CD4-positive, CD25-positive, alpha-beta regulatory T cell (primary cell): ENCODE data around the gene SLC6A6. TPM values are rescaled to one million over a fixed set of nuclear protein-coding genes. Genes with fewer than 3 reads are reported as not detected.
A peak's percentile ranks its signal among the peaks of the same experiment; 100 is the strongest.

Experiments used
- ATAC-seq, 2 donors: fragments of 150-1000 bp; cut with Tn5 transposase; one replicate each; pipeline ENCODE4 v1.10.0; 2021; ENCODE audit warnings: low read depth in 2 of 2, moderate number of reproducible peaks in 2 of 2, moderate library complexity in 1 of 2
- DNase-seq, 3 donors: peaks; one replicate each; pipeline versions ENCODE4 v3.0.0 to v3.0.0-alpha.2; 2012 to 2022; ENCODE audit warnings: mixed read lengths in 1 of 3
- H3K27ac ChIP-seq: one replicate; pipeline ENCODE4 v1.7.0; 2013; ENCODE audit warnings: mild to moderate bottlenecking, low read length; ENCODE audit not compliant: insufficient read depth, poor library complexity, severe bottlenecking
- H3K27me3 ChIP-seq: one replicate; pipeline ENCODE4 v1.7.0; 2013; ENCODE audit warnings: low read length; ENCODE audit not compliant: control insufficient read depth, insufficient read depth
- H3K36me3 ChIP-seq: one replicate; pipeline ENCODE4 v1.7.0; 2013; ENCODE audit warnings: mild to moderate bottlenecking, low read length, moderate library complexity; ENCODE audit not compliant: control insufficient read depth, insufficient read depth
- H3K4me1 ChIP-seq: 2 replicates; pipeline ENCODE4 v1.7.0; 2013; ENCODE audit warnings: mild to moderate bottlenecking, low read length; ENCODE audit not compliant: insufficient read depth, control insufficient read depth, poor library complexity, severe bottlenecking
- H3K4me3 ChIP-seq: one replicate; pipeline ENCODE4 v1.7.0; 2013; ENCODE audit warnings: low read depth, mild to moderate bottlenecking, low read length, moderate library complexity
- H3K9me3 ChIP-seq, 2 experiments: 1 replicate in 1 of 2; 2 replicates in 1 of 2; pipeline ENCODE4 v1.7.0; 2013; ENCODE audit warnings: low read length in 2 of 2, mild to moderate bottlenecking in 1 of 2, moderate library complexity in 1 of 2; ENCODE audit not compliant: control insufficient read depth in 2 of 2
- H3K27ac Mint-ChIP-seq, 3 donors: one replicate each; pipeline ENCODE4 v1.8.0; 2020 to 2022; ENCODE audit warnings: mild to moderate bottlenecking in 3 of 3, mixed read lengths in 3 of 3, moderate library complexity in 2 of 3
- H3K27me3 Mint-ChIP-seq: one replicate; pipeline ENCODE4 v1.8.0; 2022; ENCODE audit warnings: mild to moderate bottlenecking, mixed read lengths
- H3K36me3 Mint-ChIP-seq: one replicate; pipeline ENCODE4 v1.8.0; 2020; ENCODE audit warnings: mixed read lengths
- H3K4me1 Mint-ChIP-seq, 4 donors: one replicate each; pipeline ENCODE4 v1.8.0; 2020 to 2022; ENCODE audit warnings: mixed read lengths in 4 of 4, mild to moderate bottlenecking in 1 of 4
- H3K4me3 Mint-ChIP-seq, 4 donors: one replicate each; pipeline ENCODE4 v1.8.0; 2020 to 2022; ENCODE audit warnings: mild to moderate bottlenecking in 4 of 4, mixed read lengths in 4 of 4, moderate library complexity in 3 of 4
- H3K9me3 Mint-ChIP-seq, 7 donors: one replicate each; pipeline ENCODE4 v1.8.0; 2020 to 2022; ENCODE audit warnings: mixed read lengths in 7 of 7, mild to moderate bottlenecking in 3 of 7, moderate library complexity in 2 of 7
- polyA plus RNA-seq, 4 donors: library from polyadenylated mRNA; unstranded; fragments of 300-500 nt; fragmentation: Illumina TruSeq; gene quantifications; one replicate each; pipeline ENCODE4 v1.2.3, GENCODE V29; 2021
- total RNA-seq: library from RNA; stranded (reverse); gene quantifications from one replicate; pipeline ENCODE4 v1.2.3, GENCODE V29; 2022

Gene SLC6A6
- total and polyA plus RNA-seq, 5 donors from 2014 or later, result 6.9 to 73.3 (median 9.1) TPM

DNA sequence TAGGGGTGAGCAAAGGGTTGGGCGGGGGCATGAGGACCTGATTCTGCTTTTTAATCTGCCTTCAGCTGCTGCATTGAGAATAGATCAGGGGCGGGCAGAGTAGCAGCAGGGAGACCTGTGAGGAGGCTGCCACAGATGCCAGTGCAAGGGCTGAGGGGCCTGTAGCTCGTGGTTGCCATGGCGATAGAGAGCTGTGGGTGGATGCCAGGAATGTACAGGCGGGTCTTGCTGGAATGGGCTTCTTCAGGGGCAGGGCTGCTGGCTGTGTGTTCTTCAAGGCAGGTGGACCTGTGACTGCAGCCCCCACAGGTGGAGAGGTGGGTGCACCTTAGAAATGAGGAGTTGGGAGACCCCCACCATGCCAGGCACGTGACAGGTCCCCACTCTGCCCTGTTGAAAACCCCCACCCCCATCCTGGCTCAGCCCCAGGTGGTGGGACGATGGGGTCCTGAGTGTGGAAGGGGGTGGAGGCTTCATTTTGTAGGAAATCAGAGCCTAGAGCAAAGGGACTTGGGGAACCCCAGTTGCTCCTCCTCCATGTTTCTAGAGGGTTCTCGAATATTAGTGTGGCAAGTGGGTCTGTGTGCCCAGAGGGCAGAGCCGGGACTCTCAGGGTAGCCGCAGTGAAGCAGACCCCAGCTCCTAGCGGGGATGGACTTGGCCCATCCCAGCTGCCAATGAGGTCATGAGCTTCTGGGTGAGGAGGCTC is 38.3 kb downstream of the SLC6A6 start:
- peaks cover 0 to 36% (median 23%) of the 10 kb centered on the region in 4 donors for H3K4me1 Mint-ChIP-seq

DNA sequence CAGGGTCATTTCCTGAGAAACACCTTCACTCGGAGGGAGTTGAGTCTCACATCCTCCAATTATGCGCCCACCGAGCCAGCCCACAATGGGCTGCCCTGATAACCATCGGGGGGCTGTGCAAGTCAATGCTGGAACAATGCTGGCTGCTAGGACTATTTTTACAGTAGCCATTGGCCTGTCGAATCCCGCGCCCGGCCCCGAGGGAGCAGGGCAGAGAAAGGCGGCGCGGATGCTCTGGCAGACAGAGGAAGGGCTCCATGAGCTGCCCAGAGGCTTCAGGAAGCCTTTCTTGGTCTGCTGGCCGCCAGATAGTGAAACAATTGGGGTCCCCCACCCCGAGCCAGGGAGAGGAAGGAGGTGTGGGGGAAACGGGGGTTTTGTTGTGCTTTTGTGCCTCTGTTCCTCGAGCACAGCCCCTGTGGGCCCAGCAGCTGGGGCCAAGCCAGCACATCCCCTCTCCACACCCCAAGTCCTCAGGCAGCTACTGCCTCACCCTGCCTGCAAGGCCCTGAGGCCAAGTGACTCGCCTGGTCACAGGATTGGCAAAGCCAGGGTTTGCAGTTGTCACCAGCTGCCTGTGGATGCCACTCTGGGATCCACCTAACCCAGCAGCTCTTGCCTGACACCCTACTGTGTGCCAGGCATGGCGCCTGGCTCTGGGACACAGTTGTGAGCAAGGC is 39.0 kb downstream of the SLC6A6 start:
- H3K9me3 Mint-ChIP-seq, result no peaks in the 10 kb centered on the region
- no peak for DNase-seq
- peak overlapping the region in 1 of 3 donors; percentile 59 for H3K27ac Mint-ChIP-seq
- peaks cover 28% of the 10 kb centered on the region for H3K36me3 ChIP-seq
- no peak overlapping the region for H3K4me3 Mint-ChIP-seq
- peaks cover 9% of the 10 kb centered on the region for H3K36me3 Mint-ChIP-seq
- no peak overlapping the region for H3K4me3 ChIP-seq
- H3K4me1 ChIP-seq, result peaks cover 23% of the 10 kb centered on the region
- no peaks in the 10 kb centered on the region for H3K9me3 ChIP-seq
- no peaks in the 10 kb centered on the region for H3K27me3 ChIP-seq
- no peak for ATAC-seq
- H3K27ac ChIP-seq, result no peak overlapping the region
- peaks cover 0 to 32% (median 22%) of the 10 kb centered on the region in 4 donors for H3K4me1 Mint-ChIP-seq
- H3K27me3 Mint-ChIP-seq, result no peaks in the 10 kb centered on the region

More for the DNA sequence above, 38.3 kb downstream of the SLC6A6 start:
- Mint-ChIP-seq H3K4me3 (no peak overlapping the region), H3K27ac (peak overlapping the region in 2 of 3 donors; percentile 68 to 80), H3K27me3 (no peaks in the 10 kb centered on the region), H3K36me3 (peaks cover 3% of the 10 kb centered on the region), H3K9me3 (no peaks in the 10 kb centered on the region)
- Histone ChIP-seq H3K27me3 (no peaks in the 10 kb centered on the region), H3K27ac (no peak overlapping the region), H3K9me3 (no peaks in the 10 kb centered on the region), H3K36me3 (peaks cover 21% of the 10 kb centered on the region), H3K4me1 (peaks cover 27% of the 10 kb centered on the region), H3K4me3 (no peak overlapping the region)
- ATAC-seq (no peak), DNase-seq (no peak)

DNA sequence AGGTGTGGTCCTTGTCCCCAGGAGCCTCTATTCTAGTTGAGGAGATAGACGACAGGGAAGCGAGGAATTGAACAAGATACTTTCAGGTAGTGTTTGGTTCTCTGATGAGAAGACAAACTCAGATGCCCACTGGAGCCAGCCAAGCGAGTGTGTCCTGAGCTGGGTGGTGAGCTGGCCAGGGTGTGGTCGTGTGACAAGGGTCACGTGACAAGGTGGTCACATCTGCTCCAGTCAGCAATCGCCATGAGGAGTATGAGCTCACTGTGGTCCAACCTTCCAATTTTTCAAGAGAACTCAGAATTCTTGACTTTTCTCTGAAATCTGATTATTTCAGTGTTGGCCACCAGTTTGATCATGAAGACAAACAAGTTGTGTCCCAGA is 39.5 kb downstream of the SLC6A6 start:
- no peak for ATAC-seq
- no peak overlapping the region for H3K4me3 Mint-ChIP-seq
- peak overlapping the region in 1 of 3 donors; percentile 59 for H3K27ac Mint-ChIP-seq

DNA sequence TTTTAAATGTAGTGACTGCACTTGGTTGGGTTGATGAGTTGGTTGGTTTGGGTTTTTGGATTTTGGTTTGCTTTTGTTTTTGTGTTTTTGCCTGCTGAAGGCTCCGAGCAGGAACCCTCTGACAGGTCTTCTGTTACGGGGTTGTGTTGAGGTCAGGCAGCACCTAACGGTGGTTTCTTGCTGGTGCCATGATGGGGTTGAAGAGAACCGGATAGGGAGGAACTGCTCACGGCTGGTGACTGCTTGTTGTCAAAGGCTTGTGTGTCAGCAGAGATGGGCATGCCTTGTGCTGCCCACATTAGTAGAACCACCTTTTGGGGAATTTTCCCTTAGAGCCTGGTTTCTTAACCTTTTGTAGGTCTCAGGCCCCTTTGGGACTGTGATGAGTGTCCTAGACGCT is 42.0 kb downstream of the SLC6A6 start:
- Histone ChIP-seq H3K27me3 (no peaks in the 10 kb centered on the region), H3K36me3 (peaks cover 58% of the 10 kb centered on the region), H3K9me3 (no peaks in the 10 kb centered on the region), H3K27ac (no peak overlapping the region), H3K4me3 (no peak overlapping the region), H3K4me1 (peaks cover 18% of the 10 kb centered on the region)
- Mint-ChIP-seq H3K4me1 (peaks cover 6 to 17% (median 10%) of the 10 kb centered on the region in 4 donors), H3K36me3 (peaks cover 34% of the 10 kb centered on the region), H3K27me3 (no peaks in the 10 kb centered on the region), H3K9me3 (peaks cover 0 to 2% (median 0%) of the 10 kb centered on the region in 7 donors), H3K4me3 (no peak overlapping the region), H3K27ac (peak overlapping the region in 2 of 3 donors; percentile 47 to 69)
- ATAC-seq (no peak), DNase-seq (no peak)

More for the DNA sequence above, 39.5 kb downstream of the SLC6A6 start:
- Mint-ChIP-seq H3K4me1 (peaks cover 3 to 27% (median 18%) of the 10 kb centered on the region in 4 donors), H3K36me3 (peaks cover 12% of the 10 kb centered on the region), H3K9me3 (peaks cover 0 to 2% (median 0%) of the 10 kb centered on the region in 7 donors), H3K27me3 (no peaks in the 10 kb centered on the region)
- H3K27ac ChIP-seq, result no peak overlapping the region
- no peaks in the 10 kb centered on the region for H3K27me3 ChIP-seq
- no peak overlapping the region for H3K4me3 ChIP-seq
- peaks cover 18% of the 10 kb centered on the region for H3K4me1 ChIP-seq
- no peak for DNase-seq
- H3K9me3 ChIP-seq, result no peaks in the 10 kb centered on the region
- peaks cover 33% of the 10 kb centered on the region for H3K36me3 ChIP-seq

DNA sequence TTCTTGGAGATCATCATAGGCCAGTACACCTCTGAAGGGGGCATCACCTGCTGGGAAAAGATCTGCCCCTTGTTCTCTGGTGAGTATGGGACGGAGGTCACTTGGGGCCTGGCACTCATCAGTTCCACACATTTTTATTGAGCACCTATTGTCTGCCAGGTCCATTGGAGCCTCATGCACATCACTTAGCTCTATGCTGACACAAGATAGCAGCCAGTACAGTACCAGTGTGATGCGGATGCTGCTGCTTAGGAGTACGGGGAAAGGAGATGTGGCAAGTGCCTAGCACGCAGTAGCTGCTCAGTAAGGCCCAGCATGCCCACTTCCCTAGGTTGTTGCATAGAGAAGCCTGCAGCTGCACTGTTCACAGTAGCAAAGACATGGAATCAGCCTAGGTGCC is 43.4 kb downstream of the SLC6A6 start:
- peaks cover 35% of the 10 kb centered on the region for H3K36me3 Mint-ChIP-seq
- peaks cover 0 to 6% (median 4%) of the 10 kb centered on the region in 4 donors for H3K4me1 Mint-ChIP-seq
- peaks cover 0 to 2% (median 0%) of the 10 kb centered on the region in 7 donors for H3K9me3 Mint-ChIP-seq
- Histone ChIP-seq H3K9me3 (no peaks in the 10 kb centered on the region), H3K4me1 (peaks cover 10% of the 10 kb centered on the region), H3K4me3 (no peak overlapping the region), H3K27me3 (no peaks in the 10 kb centered on the region), H3K27ac (no peak overlapping the region), H3K36me3 (peaks cover 71% of the 10 kb centered on the region)
- H3K4me3 Mint-ChIP-seq, result no peak overlapping the region
- H3K27ac Mint-ChIP-seq, result peak overlapping the region in 1 of 3 donors; percentile 34
- DNase-seq (no peak), ATAC-seq (no peak)
- H3K27me3 Mint-ChIP-seq, result no peaks in the 10 kb centered on the region

DNA sequence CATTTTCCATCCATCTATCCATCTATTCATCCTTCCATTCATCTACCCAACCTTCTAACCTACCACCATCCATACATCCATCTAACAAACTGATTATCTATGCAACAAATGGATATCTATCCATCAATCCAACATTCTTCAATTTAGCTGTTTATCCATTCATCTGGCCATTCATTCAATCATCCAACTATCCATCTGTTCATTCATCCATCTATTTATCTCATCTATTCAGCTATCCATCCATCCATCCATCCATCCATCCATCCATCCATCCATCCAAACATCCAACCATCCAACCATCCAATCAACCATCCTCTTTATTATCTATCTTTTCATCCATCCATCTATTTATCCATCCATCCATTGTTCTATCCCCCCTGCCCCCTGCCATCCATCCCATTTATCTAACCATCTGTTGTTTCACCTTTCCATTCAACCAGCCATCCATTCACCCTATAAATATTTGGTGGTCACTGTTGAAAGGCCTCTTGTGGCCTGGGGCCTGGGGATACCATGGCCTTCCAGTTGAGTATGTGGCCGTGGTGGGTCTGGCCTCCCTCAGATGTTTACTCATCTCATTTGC is 44.7 kb downstream of the SLC6A6 start:
- Histone ChIP-seq H3K9me3 (no peaks in the 10 kb centered on the region), H3K27ac (no peak overlapping the region), H3K4me3 (no peak overlapping the region), H3K36me3 (peaks cover 84% of the 10 kb centered on the region), H3K4me1 (no peaks in the 10 kb centered on the region), H3K27me3 (no peaks in the 10 kb centered on the region)
- Mint-ChIP-seq H3K27ac (peak overlapping the region in 1 of 3 donors; percentile 12), H3K9me3 (peaks cover 0 to 2% (median 0%) of the 10 kb centered on the region in 7 donors), H3K27me3 (no peaks in the 10 kb centered on the region), H3K4me1 (peaks cover 0 to 6% (median 4%) of the 10 kb centered on the region in 4 donors), H3K36me3 (peaks cover 44% of the 10 kb centered on the region), H3K4me3 (no peak overlapping the region)
- ATAC-seq, result no peak
- DNase-seq, result no peak

DNA sequence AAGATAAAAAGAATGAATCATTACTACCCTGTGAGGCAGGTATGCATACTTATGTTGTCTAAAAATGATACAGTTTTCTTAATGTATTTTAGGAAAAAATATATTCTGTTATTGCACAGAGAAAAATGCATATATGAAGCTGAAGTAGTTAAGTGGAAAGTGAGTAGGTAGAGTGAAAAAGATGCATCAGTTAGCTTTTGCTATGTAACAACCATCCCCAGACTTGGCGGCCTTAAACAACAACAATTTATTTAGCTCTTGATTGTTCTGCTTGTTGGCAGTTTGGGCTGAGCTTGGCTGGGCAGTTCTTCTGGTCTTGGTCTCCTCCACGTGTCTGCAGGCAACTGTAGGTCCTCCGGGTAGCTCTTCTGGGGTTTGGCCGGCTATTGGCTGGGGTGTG is 45.7 kb downstream of the SLC6A6 start:
- DNase-seq (no peak), ATAC-seq (no peak)
- Histone ChIP-seq H3K9me3 (no peaks in the 10 kb centered on the region), H3K27me3 (no peaks in the 10 kb centered on the region), H3K36me3 (peaks cover 90% of the 10 kb centered on the region), H3K4me3 (no peak overlapping the region), H3K4me1 (no peaks in the 10 kb centered on the region), H3K27ac (no peak overlapping the region)
- Mint-ChIP-seq H3K9me3 (peaks cover 0 to 2% (median 0%) of the 10 kb centered on the region in 7 donors), H3K27ac (peak overlapping the region in 1 of 3 donors; percentile 39), H3K4me1 (peaks cover 0 to 6% (median 0%) of the 10 kb centered on the region in 4 donors), H3K36me3 (peaks cover 44% of the 10 kb centered on the region), H3K27me3 (no peaks in the 10 kb centered on the region), H3K4me3 (no peak overlapping the region)
